ENCODE data around the gene EXOC6B. TPM values are rescaled to one million over a fixed set of nuclear protein-coding genes. Genes with fewer than 3 reads are reported as not detected.

EXOC6B gene
- polyA plus RNA-seq, 1 donor, result 11.5 TPM

DNA sequence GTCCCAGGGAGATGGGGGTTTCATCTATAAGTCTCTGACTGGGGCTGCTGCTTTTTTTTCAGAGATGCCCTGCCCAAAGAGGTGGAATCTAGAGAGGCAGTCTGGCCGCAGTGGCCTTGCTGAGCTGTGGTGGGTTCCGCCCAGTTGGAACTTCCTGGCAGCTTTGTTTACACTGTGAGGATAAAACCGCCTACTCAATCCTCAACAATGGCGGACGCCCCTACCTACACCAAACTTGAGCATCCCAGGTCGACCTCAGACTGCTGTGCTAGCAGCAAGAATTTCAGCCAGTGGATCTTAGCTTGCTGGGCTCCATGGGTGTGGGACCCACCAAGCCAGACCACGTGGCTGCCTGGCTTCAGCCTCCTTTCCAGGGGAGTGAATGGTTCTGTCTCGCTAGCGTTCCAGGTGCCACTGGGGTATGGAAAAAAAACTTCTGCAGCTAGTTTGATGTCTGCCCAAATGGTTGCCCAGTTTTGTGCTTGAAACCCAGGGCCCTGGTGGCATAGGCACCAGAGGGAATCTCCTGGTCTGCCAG lies 525.6 kb downstream of the EXOC6B start:
- no CpG with 5 or more reads among the region's 9 CpGs for WGBS (ENCODE audit: insufficient coverage, low lambda C conversion rate)

GRCh38 chr2:72293620-72294019 lies 532.2 kb downstream of the EXOC6B start:
- WGBS (ENCODE audit: insufficient coverage, low lambda C conversion rate), result no CpG with 5 or more reads among the region's 1 CpG
- no peak overlapping the region for H3K4me3 ChIP-seq (ENCODE audit: low read length)
- H3K36me3 ChIP-seq (ENCODE audit: control insufficient read depth, insufficient read depth, low read length), result no peaks in the 10 kb centered on the region

More for the DNA sequence above, 525.6 kb downstream of the EXOC6B start:
- H3K9me3 ChIP-seq (ENCODE audit: control insufficient read depth, low read depth, low read length), result no peaks in the 10 kb centered on the region
- no peak for DNase-seq
- no peaks in the 10 kb centered on the region for H3K4me1 ChIP-seq (ENCODE audit: control insufficient read depth, insufficient read depth, low read length)
- no peak overlapping the region for H3K27ac ChIP-seq (ENCODE audit: low read length)
- H3K36me3 ChIP-seq (ENCODE audit: control insufficient read depth, insufficient read depth, low read length), result no peaks in the 10 kb centered on the region
- H3K4me3 ChIP-seq (ENCODE audit: low read length), result no peak overlapping the region
- H3K27me3 ChIP-seq (ENCODE audit: control insufficient read depth, insufficient read depth, low read length), result no peaks in the 10 kb centered on the region

GRCh38 chr2:72292433-72292832 lies 533.4 kb downstream of the EXOC6B start:
- H3K27ac ChIP-seq (ENCODE audit: low read length), result no peak overlapping the region
- no peaks in the 10 kb centered on the region for H3K9me3 ChIP-seq (ENCODE audit: control insufficient read depth, low read depth, low read length)
- H3K4me3 ChIP-seq (ENCODE audit: low read length), result no peak overlapping the region
- WGBS (ENCODE audit: insufficient coverage, low lambda C conversion rate), result no CpG with 5 or more reads among the region's 1 CpG
- no peaks in the 10 kb centered on the region for H3K27me3 ChIP-seq (ENCODE audit: control insufficient read depth, insufficient read depth, low read length)
- H3K4me1 ChIP-seq (ENCODE audit: control insufficient read depth, insufficient read depth, low read length), result no peaks in the 10 kb centered on the region
- DNase-seq, result no peak
- no peaks in the 10 kb centered on the region for H3K36me3 ChIP-seq (ENCODE audit: control insufficient read depth, insufficient read depth, low read length)

More at GRCh38 chr2:72293620-72294019, 532.2 kb downstream of the EXOC6B start:
- Histone ChIP-seq H3K4me1 (ENCODE audit: control insufficient read depth, insufficient read depth, low read length) (no peaks in the 10 kb centered on the region), H3K27ac (ENCODE audit: low read length) (no peak overlapping the region), H3K9me3 (ENCODE audit: control insufficient read depth, low read depth, low read length) (no peaks in the 10 kb centered on the region), H3K27me3 (ENCODE audit: control insufficient read depth, insufficient read depth, low read length) (no peaks in the 10 kb centered on the region)
- DNase-seq, result no peak

DNA sequence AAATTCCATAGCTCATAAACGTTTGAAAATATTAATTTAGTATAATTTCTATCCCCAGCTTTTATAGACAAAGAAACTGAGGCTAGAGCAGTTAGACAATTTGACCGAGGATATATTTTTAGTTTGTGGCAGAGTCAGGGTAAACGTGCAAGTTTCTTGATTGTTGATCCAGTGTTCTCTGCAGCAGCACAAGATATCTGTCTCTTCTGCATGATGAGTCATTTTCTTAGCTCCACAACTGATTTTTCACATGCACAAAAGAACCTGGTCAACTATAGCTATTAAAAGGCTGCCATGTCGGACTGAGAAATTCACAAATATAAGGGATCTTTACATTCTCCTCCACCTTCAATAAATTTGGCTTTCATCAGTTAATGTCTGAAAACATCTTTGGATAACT lies 534.8 kb downstream of the EXOC6B start:
- no peaks in the 10 kb centered on the region for H3K9me3 ChIP-seq (ENCODE audit: control insufficient read depth, low read depth, low read length)
- no peak overlapping the region for H3K4me3 ChIP-seq (ENCODE audit: low read length)
- no peak overlapping the region for H3K27ac ChIP-seq (ENCODE audit: low read length)
- H3K4me1 ChIP-seq (ENCODE audit: control insufficient read depth, insufficient read depth, low read length), result no peaks in the 10 kb centered on the region
- DNase-seq, result no peak
- H3K27me3 ChIP-seq (ENCODE audit: control insufficient read depth, insufficient read depth, low read length), result no peaks in the 10 kb centered on the region
- H3K36me3 ChIP-seq (ENCODE audit: control insufficient read depth, insufficient read depth, low read length), result no peaks in the 10 kb centered on the region
- WGBS (ENCODE audit: insufficient coverage, low lambda C conversion rate), result no CpG with 5 or more reads among the region's 4 CpGs

DNA sequence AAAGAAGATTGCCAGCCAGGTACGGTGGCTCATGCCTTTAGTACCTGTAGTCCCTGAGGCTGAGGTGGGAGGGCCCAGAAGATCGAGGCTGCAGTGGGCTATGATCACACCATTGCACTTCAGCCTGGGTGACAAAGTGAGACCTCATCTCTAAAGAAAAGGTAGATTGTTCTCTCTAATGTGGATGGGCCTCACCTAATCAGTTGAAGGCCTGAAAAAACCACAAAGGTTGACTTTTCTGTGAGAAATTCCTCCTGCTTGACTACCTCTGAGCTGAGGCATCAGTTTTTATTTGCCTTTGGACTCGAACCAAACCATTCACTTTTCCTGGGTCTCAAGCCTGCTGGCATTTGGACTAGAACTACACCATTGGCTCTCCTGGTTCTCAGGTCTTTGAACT lies 536.1 kb downstream of the EXOC6B start:
- Histone ChIP-seq H3K27ac (ENCODE audit: low read length) (no peak overlapping the region), H3K9me3 (ENCODE audit: control insufficient read depth, low read depth, low read length) (no peaks in the 10 kb centered on the region), H3K36me3 (ENCODE audit: control insufficient read depth, insufficient read depth, low read length) (no peaks in the 10 kb centered on the region), H3K27me3 (ENCODE audit: control insufficient read depth, insufficient read depth, low read length) (no peaks in the 10 kb centered on the region), H3K4me3 (ENCODE audit: low read length) (no peak overlapping the region), H3K4me1 (ENCODE audit: control insufficient read depth, insufficient read depth, low read length) (no peaks in the 10 kb centered on the region)
- no peak for DNase-seq
- 80% methylated on average over 1 of the region's 3 CpGs for WGBS (ENCODE audit: insufficient coverage, low lambda C conversion rate)

DNA sequence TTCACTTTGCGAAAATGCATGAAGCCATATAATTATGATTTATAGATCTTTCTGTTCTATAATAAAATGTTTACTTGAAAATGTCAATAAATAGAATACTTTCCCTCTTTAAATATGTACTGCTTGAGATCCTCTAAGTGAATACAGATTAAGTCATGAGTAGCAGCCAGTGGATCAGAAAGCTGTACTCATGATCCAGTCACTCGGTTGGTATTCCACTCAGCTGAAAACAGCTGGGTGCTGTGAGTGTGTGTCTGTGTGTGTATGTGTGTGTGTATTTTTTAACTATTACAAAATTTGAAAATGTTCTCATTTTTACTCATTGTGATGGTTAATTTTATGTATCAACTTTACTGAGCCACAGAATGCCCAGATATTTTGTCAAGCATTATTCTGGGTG lies 536.5 kb downstream of the EXOC6B start:
- Histone ChIP-seq H3K4me3 (ENCODE audit: low read length) (no peak overlapping the region), H3K27me3 (ENCODE audit: control insufficient read depth, insufficient read depth, low read length) (no peaks in the 10 kb centered on the region), H3K36me3 (ENCODE audit: control insufficient read depth, insufficient read depth, low read length) (no peaks in the 10 kb centered on the region), H3K9me3 (ENCODE audit: control insufficient read depth, low read depth, low read length) (no peaks in the 10 kb centered on the region), H3K4me1 (ENCODE audit: control insufficient read depth, insufficient read depth, low read length) (no peaks in the 10 kb centered on the region), H3K27ac (ENCODE audit: low read length) (no peak overlapping the region)
- WGBS (ENCODE audit: insufficient coverage, low lambda C conversion rate), result no CpG with 5 or more reads among the region's 2 CpGs
- DNase-seq, result no peak

GRCh38 chr2:72278046-72278445 lies 547.8 kb downstream of the EXOC6B start:
- no peak overlapping the region for H3K4me3 ChIP-seq (ENCODE audit: low read length)
- H3K27ac ChIP-seq (ENCODE audit: low read length), result no peak overlapping the region
- H3K4me1 ChIP-seq (ENCODE audit: control insufficient read depth, insufficient read depth, low read length), result peaks cover 19% of the 10 kb centered on the region
- DNase-seq, result no peak
- H3K36me3 ChIP-seq (ENCODE audit: control insufficient read depth, insufficient read depth, low read length), result no peaks in the 10 kb centered on the region
- H3K27me3 ChIP-seq (ENCODE audit: control insufficient read depth, insufficient read depth, low read length), result no peaks in the 10 kb centered on the region
- no peaks in the 10 kb centered on the region for H3K9me3 ChIP-seq (ENCODE audit: control insufficient read depth, low read depth, low read length)

- H3K27ac ChIP-seq (ENCODE audit: low read length), result no peak overlapping the region
- no peaks in the 10 kb centered on the region for H3K9me3 ChIP-seq (ENCODE audit: control insufficient read depth, low read depth, low read length)
- WGBS (ENCODE audit: insufficient coverage, low lambda C conversion rate), result no CpG with 5 or more reads among the region's 1 CpG
- H3K36me3 ChIP-seq (ENCODE audit: control insufficient read depth, insufficient read depth, low read length), result no peaks in the 10 kb centered on the region
- no peak for DNase-seq
- H3K27me3 ChIP-seq (ENCODE audit: control insufficient read depth, insufficient read depth, low read length), result no peaks in the 10 kb centered on the region
- no peak overlapping the region for H3K4me3 ChIP-seq (ENCODE audit: low read length)
- H3K4me1 ChIP-seq (ENCODE audit: control insufficient read depth, insufficient read depth, low read length), result peaks cover 25% of the 10 kb centered on the region
These were observed 549.0 kb downstream of the EXOC6B start for GRCh38 chr2:72276876-72277275.

DNA sequence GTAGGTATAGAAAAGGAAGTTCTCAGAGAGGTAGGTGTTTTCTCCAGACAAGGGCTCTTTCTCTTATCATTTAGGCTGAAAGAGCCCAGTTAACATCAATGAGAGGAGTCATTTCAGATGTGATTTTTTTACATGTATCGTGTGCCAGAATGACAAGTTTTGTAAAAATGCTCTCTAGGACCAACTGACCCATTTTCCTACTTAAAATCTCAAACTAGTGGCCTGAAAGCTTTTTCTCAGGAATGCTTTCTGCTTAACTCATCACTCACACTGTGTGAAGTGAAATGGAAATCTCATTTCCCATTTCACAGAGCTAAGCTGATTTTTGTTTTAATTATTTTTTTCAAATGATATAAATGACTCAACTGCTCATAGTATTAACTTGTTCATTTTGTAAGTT lies 549.5 kb downstream of the EXOC6B start:
- Histone ChIP-seq H3K4me1 (ENCODE audit: control insufficient read depth, insufficient read depth, low read length) (peaks cover 27% of the 10 kb centered on the region), H3K27me3 (ENCODE audit: control insufficient read depth, insufficient read depth, low read length) (no peaks in the 10 kb centered on the region), H3K27ac (ENCODE audit: low read length) (no peak overlapping the region), H3K9me3 (ENCODE audit: control insufficient read depth, low read depth, low read length) (no peaks in the 10 kb centered on the region), H3K36me3 (ENCODE audit: control insufficient read depth, insufficient read depth, low read length) (no peaks in the 10 kb centered on the region), H3K4me3 (ENCODE audit: low read length) (no peak overlapping the region)
- DNase-seq, result no peak
- 80% methylated on average over 1 of the region's 1 CpG for whole genome bisulfite sequencing (ENCODE audit: insufficient coverage, low lambda C conversion rate)

- no peak overlapping the region for H3K27ac ChIP-seq (ENCODE audit: low read length)
- peak; percentile 19 to 53 for DNase-seq
- no peaks in the 10 kb centered on the region for H3K36me3 ChIP-seq (ENCODE audit: control insufficient read depth, insufficient read depth, low read length)
- H3K9me3 ChIP-seq (ENCODE audit: control insufficient read depth, low read depth, low read length), result no peaks in the 10 kb centered on the region
- no peaks in the 10 kb centered on the region for H3K27me3 ChIP-seq (ENCODE audit: control insufficient read depth, insufficient read depth, low read length)
- H3K4me3 ChIP-seq (ENCODE audit: low read length), result no peak overlapping the region
- peaks cover 34% of the 10 kb centered on the region for H3K4me1 ChIP-seq (ENCODE audit: control insufficient read depth, insufficient read depth, low read length)
- no CpG with 5 or more reads among the region's 2 CpGs for WGBS (ENCODE audit: insufficient coverage, low lambda C conversion rate)
These were observed 550.7 kb downstream of the EXOC6B start for GRCh38 chr2:72275084-72275483.

- Histone ChIP-seq H3K27ac (ENCODE audit: low read length) (no peak overlapping the region), H3K9me3 (ENCODE audit: control insufficient read depth, low read depth, low read length) (no peaks in the 10 kb centered on the region), H3K27me3 (ENCODE audit: control insufficient read depth, insufficient read depth, low read length) (no peaks in the 10 kb centered on the region), H3K36me3 (ENCODE audit: control insufficient read depth, insufficient read depth, low read length) (no peaks in the 10 kb centered on the region), H3K4me3 (ENCODE audit: low read length) (no peak overlapping the region), H3K4me1 (ENCODE audit: control insufficient read depth, insufficient read depth, low read length) (peaks cover 34% of the 10 kb centered on the region)
- peak; percentile 31 to 69 for DNase-seq
- WGBS (ENCODE audit: insufficient coverage, low lambda C conversion rate), result 31% methylated on average over 3 of the region's 4 CpGs
These were observed 551.4 kb downstream of the EXOC6B start for GRCh38 chr2:72274380-72274797.

Measured in large intestine (tissue), 3 donors.